HG03066 (cell line): Measurements from ENCODE around the gene GOLGA6D.
"Not testable (repeated sequence)": the region's sequence is repeated elsewhere in the genome, so short reads cannot be mapped to it uniquely, and the experiment has no call there.

ENCODE experiments used
- ATAC-seq: cut with Tn5 transposase; IDR thresholded peaks from one replicate; pipeline ENCODE4 v1.9.1; 2021; ENCODE audit warnings: low read depth; ENCODE audit not compliant: unreplicated experiment

Gene GOLGA6D

DNA sequence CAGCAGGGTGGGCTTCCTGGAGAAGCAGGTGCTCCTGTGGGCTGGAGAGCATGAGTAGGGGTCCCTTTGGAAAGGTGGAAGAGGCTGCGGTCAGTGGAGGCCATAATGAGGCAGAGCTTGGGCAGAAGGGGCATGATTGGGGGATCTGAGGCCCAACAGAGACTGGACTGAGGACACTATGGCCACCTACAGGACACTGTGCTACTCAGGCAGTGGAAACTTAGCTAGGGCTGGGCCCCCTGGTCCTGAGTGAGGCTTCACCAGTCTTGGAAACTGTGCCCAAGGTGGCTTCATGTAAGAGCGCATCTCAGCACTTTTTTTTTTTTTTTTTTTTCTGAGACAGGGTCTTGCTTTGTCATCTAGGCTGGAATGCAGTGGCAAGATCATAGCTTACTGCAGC is 46.9 kb downstream of the GOLGA6D start:
- ATAC-seq, result no peak

DNA sequence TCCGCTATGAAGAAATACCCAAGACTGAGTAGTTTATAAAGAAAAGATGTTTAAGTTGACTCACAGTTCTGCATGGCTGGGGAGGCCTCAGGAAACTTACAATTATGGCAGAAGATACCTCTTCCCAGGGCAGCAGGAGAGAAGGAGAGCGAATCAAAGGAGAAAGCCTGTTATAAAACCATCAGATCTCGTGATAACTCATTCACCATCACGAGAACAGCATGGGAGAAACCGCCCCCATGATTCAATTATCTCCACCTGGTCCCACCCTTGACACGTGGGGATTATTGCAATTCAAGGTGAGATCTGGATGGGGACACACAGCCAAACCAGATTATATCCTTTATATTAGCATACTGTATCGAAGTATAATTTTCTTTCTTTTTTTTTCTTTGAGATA is 49.5 kb downstream of the GOLGA6D start:
- ATAC-seq, result not testable (repeated sequence)

DNA sequence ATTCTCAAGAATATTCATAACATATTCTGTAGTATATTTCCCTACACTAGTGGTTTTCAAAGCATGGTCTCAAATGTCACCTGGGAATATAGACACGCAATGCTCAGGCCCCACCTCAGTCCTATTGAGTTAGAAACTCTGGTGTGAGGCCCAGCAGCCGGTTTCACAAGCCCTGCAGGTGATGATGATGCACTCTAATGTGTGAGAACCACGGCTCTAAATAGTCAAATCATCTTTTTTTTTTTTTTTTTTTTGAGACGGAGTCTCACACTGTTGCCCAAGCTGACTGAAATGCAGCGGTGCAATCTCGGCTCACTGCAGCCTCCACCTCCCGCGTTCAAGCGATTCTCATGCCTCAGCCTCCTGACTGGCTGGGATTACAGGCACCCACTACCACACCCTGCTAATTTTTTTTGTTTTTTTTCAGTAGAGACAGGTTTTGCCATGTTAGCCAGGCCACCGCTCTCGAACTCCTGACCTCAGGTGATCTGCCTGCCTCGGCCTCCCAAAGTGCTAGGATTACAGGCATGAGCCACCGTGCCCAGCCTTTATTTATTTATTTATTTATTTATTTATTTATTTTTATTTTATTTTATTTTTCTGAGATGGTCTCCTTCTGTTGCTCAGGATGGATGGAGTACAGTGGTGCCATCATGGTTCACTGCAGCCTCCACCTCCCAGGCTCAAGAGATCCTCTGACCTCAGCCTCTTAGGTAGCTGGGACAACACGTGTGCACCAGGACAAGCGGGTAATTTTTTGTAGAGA is 51.2 kb downstream of the GOLGA6D start:
- ATAC-seq, result not testable (repeated sequence)

DNA sequence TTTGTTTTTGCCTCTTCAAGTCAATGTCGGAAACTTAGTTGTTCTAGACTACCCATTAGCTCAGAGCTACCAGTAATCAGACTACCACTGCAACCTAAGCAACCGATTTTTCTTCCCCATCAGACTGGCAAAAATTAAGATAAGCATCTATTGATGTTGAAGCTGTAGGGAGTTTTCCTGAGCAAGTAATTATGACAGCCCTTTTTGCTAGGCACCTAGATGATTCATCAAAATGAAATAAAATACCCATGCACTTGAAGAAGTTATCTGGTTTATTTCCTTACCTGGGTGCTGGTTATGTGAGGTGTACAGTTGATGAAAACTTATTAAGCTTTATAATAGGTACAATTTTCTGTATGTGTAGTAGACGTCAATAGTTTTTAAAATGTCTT is 52.7 kb downstream of the GOLGA6D start:
- no peak for ATAC-seq

DNA sequence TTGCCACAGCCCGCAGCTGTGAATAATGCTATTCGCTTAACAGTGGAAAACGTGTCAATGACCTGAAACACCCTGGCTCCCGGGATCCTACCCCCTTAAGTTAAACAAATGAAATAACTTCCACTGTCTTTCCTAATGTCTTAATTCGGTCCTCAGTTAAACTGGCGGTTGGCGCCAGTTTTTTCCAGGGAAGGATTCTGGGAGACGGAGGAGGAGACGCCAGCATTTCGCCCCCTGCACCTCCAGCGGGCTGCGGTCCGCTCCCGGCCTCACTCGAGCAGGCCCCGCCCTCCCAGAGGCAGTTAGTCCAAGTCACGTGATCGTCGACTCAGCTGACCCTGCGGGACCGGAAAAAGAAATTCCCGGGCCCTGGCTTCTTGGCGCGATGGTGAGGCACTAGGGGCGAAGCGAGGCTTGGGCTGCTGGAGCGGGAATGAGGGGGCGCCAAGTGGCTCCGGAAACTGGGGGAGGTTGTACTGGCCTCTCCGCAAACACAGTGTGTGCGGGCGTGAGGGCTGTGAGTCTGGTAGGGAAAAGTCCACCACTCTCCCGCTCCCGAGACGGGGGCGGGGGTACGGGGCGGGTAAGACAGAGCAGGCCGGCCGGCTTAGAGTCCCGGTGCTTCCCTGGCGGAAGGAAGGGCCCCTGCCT is 53.2 kb downstream of the GOLGA6D start, which contains the start of gene COMMD4:
Gene COMMD4, plus strand, starts transcription at position 359 of the 651 bp plus-strand sequence. Its CDS starts 27 bp downstream, at position 386.
- no peak for ATAC-seq

DNA sequence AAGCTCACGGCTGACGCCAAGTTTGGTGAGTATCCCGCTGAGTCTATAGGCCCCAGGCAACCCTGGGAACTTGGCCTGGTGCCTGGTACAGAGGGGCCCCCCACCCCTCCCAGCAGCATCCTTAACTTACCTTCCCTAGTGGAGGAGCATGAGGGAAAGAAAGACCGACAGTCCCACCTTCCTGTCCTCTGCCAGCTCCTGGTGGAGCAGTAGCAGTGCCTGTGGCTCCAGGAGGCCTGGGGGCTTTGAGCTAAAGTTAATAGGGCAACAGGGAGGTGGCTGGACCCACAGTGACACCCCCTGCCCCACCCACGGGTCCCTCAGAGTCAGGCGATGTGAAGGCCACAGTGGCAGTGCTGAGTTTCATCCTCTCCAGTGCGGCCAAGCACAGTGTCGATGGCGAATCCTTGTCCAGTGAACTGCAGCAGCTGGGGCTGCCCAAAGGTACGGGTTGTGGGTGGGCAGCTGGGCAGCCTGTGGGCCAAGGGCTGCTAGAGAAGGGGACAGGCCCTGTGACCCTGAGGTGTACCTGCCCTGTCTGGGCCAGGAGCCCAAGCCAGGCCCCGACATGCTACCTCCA is 56.1 kb downstream of the GOLGA6D start:
- no peak for ATAC-seq

DNA sequence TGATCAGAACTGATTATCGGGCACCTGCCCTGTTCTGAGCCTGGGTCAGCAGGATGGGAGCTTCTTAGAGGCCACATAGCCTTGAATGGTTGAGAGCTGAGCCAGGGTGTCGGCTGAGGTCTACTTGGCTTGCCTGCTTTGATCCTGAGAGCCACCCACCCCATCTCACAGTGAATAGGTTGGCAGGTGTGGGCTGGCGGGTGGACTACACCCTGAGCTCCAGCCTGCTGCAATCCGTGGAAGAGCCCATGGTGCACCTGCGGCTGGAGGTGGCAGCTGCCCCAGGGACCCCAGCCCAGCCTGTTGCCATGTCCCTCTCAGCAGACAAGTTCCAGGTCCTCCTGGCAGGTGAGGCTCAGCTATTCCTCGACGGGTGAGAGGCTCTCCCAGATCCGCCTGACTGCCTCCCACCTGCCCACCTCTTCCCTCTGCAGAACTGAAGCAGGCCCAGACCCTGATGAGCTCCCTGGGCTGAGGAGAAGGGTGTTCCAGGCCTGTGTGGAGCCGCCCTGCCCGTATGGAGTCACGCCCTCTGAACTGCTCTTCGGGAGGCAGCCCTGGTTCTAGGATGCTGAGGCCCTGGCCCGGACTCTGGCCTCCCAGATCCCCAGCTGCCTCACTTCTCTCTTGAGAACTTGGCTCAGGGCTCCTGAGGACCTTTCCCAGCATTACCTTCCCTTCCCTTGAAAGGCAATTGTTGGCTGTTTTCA is 57.1 kb downstream of the GOLGA6D start:
- ATAC-seq, result no peak

DNA sequence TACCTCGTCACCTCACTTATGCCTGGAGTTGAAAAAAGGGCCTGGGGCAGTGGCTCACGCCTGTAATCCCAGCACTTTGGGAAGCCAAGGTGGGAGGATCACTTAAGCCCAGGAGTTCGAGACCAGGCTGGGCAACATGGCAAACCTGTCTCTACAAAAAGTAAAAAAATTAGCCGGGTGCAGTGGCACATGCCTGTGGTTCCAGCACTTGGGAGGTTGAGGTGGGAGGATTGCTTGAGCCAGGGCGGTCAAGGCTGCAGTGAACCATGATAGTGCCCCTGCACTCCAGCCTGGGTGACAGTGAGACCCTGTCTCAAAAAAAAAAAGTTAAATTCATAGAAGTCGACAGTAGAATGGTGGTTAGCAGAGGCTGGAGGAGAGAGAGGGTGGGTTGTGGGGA is 59.6 kb downstream of the GOLGA6D start:
- ATAC-seq, result no peak

DNA sequence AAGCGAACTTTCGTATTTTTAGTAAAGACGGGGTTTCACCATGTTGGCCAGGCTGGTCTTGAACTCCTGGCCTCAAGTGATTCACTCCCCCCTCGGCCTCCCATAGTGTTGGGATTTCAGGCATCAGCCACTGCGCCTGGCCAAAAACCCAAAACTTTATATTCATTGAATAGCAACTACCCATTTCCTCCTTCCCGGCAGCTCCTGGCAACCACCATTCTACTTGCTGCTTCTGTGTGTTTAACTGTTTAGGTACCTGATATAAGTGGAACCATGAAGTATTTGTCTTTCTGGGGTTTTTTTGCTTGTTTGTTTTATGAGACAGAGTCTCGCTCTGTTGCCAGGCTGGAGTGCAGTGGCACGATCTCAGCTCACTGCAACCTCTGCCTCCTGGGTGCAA is 61.3 kb downstream of the GOLGA6D start:
- ATAC-seq, result not testable (repeated sequence)
